GM10248 (cell line): ENCODE results near the gene PGAM2.

Experiments
- CTCF ChIA-PET: fragments of 300-600 bp; sonication (Branson Sonifier 250); formaldehyde crosslinking; extraction: SDS; loops from one replicate; lab custom pipeline; 2021; ENCODE audit warnings: antibody characterized with exemption; lab: Yijun Ruan, JAX
- POLR2A ChIA-PET: fragments of 350-650 bp; sonication (Branson Sonifier 250); formaldehyde crosslinking; extraction: SDS; loops from one replicate; lab custom pipeline; 2020; ENCODE audit warnings: antibody characterized with exemption; lab: Yijun Ruan, JAX
- DNase-seq: peaks from one replicate; pipeline ENCODE4 v3.0.0; 2012; ENCODE audit errors: extremely low spot score
- CTCF ChIP-seq: IDR thresholded peaks from 2 replicates; pipeline ENCODE4 v1.5.1; 2012; ENCODE audit warnings: mild to moderate bottlenecking, low read depth; ENCODE audit errors: extremely low read depth, missing control alignments, control extremely low read depth

PGAM2 gene

GRCh38 chr7:44103566-44103922 is 38.2 kb upstream of the PGAM2 start:
- ChIA-PET POLR2A (no interaction called here), CTCF (interaction anchor here (1.2 kb wide), 1 partner anchor 18 kb away, joined by 4 read pairs; no protein-coding TSS in a partner anchor)
- DNase-seq = no peak
- TF ChIP-seq CTCF = no peak

- no peak for TF ChIP-seq CTCF
- ChIA-PET CTCF (interaction anchor here (1.2 kb wide), 1 partner anchor 18 kb away, joined by 4 read pairs; no protein-coding TSS in a partner anchor), POLR2A (no interaction called here)
- DNase-seq = no peak
Measured at GRCh38 chr7:44102846-44103565, 37.6 kb upstream of the PGAM2 start.

- ChIA-PET POLR2A (interaction anchor here (0.6 kb wide), 1 partner anchor 746 kb away, joined by 3 read pairs; no protein-coding TSS in a partner anchor), CTCF (interaction anchor here (1.0 to 1.3 kb wide), 4 partner anchors 9 to 21 kb away, joined by 3 to 4 read pairs (median 4); partner anchors contain the start of gene POLD2)
- TF ChIP-seq CTCF = no peak
- no peak for DNase-seq
Measured at GRCh38 chr7:44101966-44102845, 36.8 kb upstream of the PGAM2 start.

GRCh38 chr7:44101303-44101965 is 36.1 kb upstream of the PGAM2 start:
- no peak for DNase-seq
- ChIA-PET POLR2A (interaction anchor here (0.6 kb wide), 1 partner anchor 747 kb away, joined by 3 read pairs; no protein-coding TSS in a partner anchor), CTCF (interaction anchor here (1.0 to 1.3 kb wide), 3 partner anchors 8 to 22 kb away, joined by 3 to 4 read pairs (median 3); partner anchors contain the start of gene POLD2)
- TF ChIP-seq CTCF = no peak

GRCh38 chr7:44100458-44101302 is 35.3 kb upstream of the PGAM2 start:
- peak; percentile 28 for DNase-seq
- no peak for TF ChIP-seq CTCF
- POLR2A ChIA-PET = no interaction called here
- CTCF ChIA-PET = interaction anchor here (1.3 kb wide), 1 partner anchor 10 kb away, joined by 4 read pairs; no protein-coding TSS in a partner anchor
